ENCODE data around the gene TNS2.
A peak's percentile ranks its signal among the peaks of the same experiment; 100 is the strongest.

Gene TNS2

GRCh38 chr12:53079226-53080117 lies 29.6 kb downstream of the TNS2 start, which contains the start of gene SPRYD3 (continued):
- peak; percentile 83 for TF ChIP-seq GLIS2 (tag by site-specific recombination; IDR thresholded peaks at IDR 0.05)
- TF ChIP-seq ZFHX2 (tag by site-specific recombination; conservative IDR thresholded peaks at IDR 0.05) = peak; percentile 21
- peak; percentile 57 for TF ChIP-seq BCL11A (tag by site-specific recombination; IDR thresholded peaks at IDR 0.05; ENCODE audit: low read depth)
- TF ChIP-seq ZNF148 (tag by site-specific recombination; IDR thresholded peaks at IDR 0.05; ENCODE audit: borderline replicate concordance) = no peak
- peak; percentile 38; the same call in 1 of the 2 replicates for TF ChIP-seq SP7 (tag by site-specific recombination; IDR thresholded peaks at IDR 0.05)
- TF ChIP-seq HIC1 (tag by site-specific recombination; IDR thresholded peaks at IDR 0.05) = peak; percentile 99
- 0 out of 2 replicates have a peak, but pooled peaks have one; percentile 25 for TF ChIP-seq ZNF580 (tag by site-specific recombination; IDR thresholded peaks at IDR 0.05)
- TF ChIP-seq ZNF121 (tag by site-specific recombination; IDR thresholded peaks at IDR 0.05) = no peak
- no peak for TF ChIP-seq ZFP41 (tag by site-specific recombination; IDR thresholded peaks at IDR 0.05; ENCODE audit: borderline replicate concordance)
- peak; percentile 57 for TF ChIP-seq KLF16 (tag by site-specific recombination; IDR thresholded peaks at IDR 0.05)
- TF ChIP-seq TRIM28 (IDR thresholded peaks at IDR 0.05; ENCODE audit: borderline replicate concordance, low read length) = no peak
- peak; percentile 94 for TF ChIP-seq SP3 (tag by site-specific recombination; IDR thresholded peaks at IDR 0.05)
- no peak for TF ChIP-seq ATF2 (tag by site-specific recombination; IDR thresholded peaks at IDR 0.05; ENCODE audit: low read depth)
- no peak for TF ChIP-seq ZNF274 (IDR thresholded peaks at IDR 0.05; ENCODE audit: low read length)
- TF ChIP-seq ZNF274 (tag by site-specific recombination; IDR thresholded peaks at IDR 0.05; ENCODE audit: borderline replicate concordance) = no peak
- peak; percentile 44; the same call in 1 of the 2 replicates for TF ChIP-seq ZNF660 (tag by site-specific recombination; IDR thresholded peaks at IDR 0.05)
- peak; percentile 23 for TF ChIP-seq SCRT2 (tag by site-specific recombination; IDR thresholded peaks at IDR 0.05)
- no peak for TF ChIP-seq ZNF175 (tag by site-specific recombination; IDR thresholded peaks at IDR 0.05)
- no peak for TF ChIP-seq ZNF658 (tag by site-specific recombination; IDR thresholded peaks at IDR 0.05)

- H3K27ac ChIP-seq (ENCODE audit: extremely low read depth, low read depth, low read length) = no peak overlapping the region
- POLR2A ChIA-PET = no interaction called here
- no peaks in the 10 kb centered on the region for H3K36me3 ChIP-seq (ENCODE audit: control insufficient read depth in 2 of 2, insufficient read depth in 1 of 2, low read length in 2 of 2)
- H3K4me1 ChIP-seq (ENCODE audit: control insufficient read depth, insufficient read depth, low read length) = peaks cover 2% of the 10 kb centered on the region; the same call in 1 of the 2 replicates
- CTCF ChIA-PET = interaction anchor here (0.7 to 1.5 kb wide), 3 partner anchors 16 to 17 kb away, joined by 3 read pairs; no protein-coding TSS in a partner anchor
- no peaks in the 10 kb centered on the region for H3K9me3 ChIP-seq (ENCODE audit: control insufficient read depth, insufficient read depth, low read depth, low read length)
- TF ChIP-seq ZNF184 (tag by site-specific recombination; IDR thresholded peaks at IDR 0.05) (peak; percentile 99), CTCF (tag by site-specific recombination; IDR thresholded peaks at IDR 0.05) (no peak), SP7 (tag by site-specific recombination; IDR thresholded peaks at IDR 0.05) (peak; percentile 65)
- H3K4me3 ChIP-seq (ENCODE audit: low read depth, low read length) = no peak overlapping the region
These were observed 32.8 kb downstream of the TNS2 start for GRCh38 chr12:53082637-53083175.
